ENCODE measurements around the gene SH3BGRL. TPM values are rescaled to one million over a fixed set of nuclear protein-coding genes. Genes with fewer than 3 reads are reported as not detected.

The SH3BGRL gene
- total and polyA plus RNA-seq, 10 of the 15 experiments (the other 5 are each of a cell fraction or from before 2014, with no cell fraction given), result 75.6 to 178 (median 122) TPM

DNA sequence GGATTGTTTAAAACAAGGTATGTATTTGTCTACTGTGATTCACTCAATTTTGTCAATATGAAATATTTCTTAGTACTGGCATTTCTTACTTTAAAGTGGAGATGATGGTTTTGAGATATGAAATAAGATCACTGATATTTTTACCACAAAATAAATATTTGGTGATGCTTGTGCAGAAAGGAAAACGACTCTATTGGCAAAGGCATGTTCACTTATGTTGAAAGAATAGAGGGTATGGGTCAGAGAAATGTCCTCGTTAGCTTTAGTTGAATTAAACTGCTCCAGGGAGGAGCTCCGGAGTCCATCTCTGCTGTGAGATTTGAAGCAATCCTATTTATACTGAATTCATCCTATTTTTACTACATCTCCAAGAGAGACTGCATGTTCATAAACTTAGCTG lies 84.2 kb downstream of the SH3BGRL start:
- H3K4me2 ChIP-seq (ENCODE audit: control insufficient read depth, insufficient read depth), result no peak overlapping the region
- in situ Hi-C loops (cut with MboI) (no loop called here), intact Hi-C loops (cut with micrococcal nuclease; ENCODE audit: unreplicated experiment) (no loop called here)
- ATAC-seq (no peak), DNase-seq (ENCODE audit: low read depth, low spot score) (no peak), FAIRE-seq (no peak)
- H3K9ac ChIP-seq (ENCODE audit: control insufficient read depth, insufficient read depth, low read length), result no peak overlapping the region
- ChIA-PET SMC1A (ENCODE audit: uncharacterized antibody, unreplicated experiment) (no interaction called here), POLR2A (no interaction called here), CTCF (interaction anchor here (1.0 kb wide), 1 partner anchor 90 kb away, joined by 3 read pairs; no protein-coding TSS in a partner anchor), RAD21 (ENCODE audit: unreplicated experiment) (no interaction called here)
- H3K9me3 ChIP-seq (replicated peaks; ENCODE audit: control insufficient read depth, insufficient read depth, low read length), result peaks cover 2% of the 10 kb centered on the region; the same call in 1 of the 3 replicates
- H3K79me2 ChIP-seq (ENCODE audit: control insufficient read depth, insufficient read depth, low read length), result no peaks in the 10 kb centered on the region
- H4K20me1 ChIP-seq (ENCODE audit: control insufficient read depth, insufficient read depth), result no peaks in the 10 kb centered on the region
- TF ChIP-seq ETV6 (conservative IDR thresholded peaks at IDR 0.05 in 1 of 2, IDR thresholded peaks at IDR 0.05 in 1 of 2; ENCODE audit: borderline replicate concordance in 1 of 2, low read depth in 1 of 2), result no peak
- TF ChIP-seq POLR2AphosphoS2 (IDR thresholded peaks at IDR 0.05; ENCODE audit: low read depth, low read length), result no peak
- no peaks in the 10 kb centered on the region for H3K4me1 ChIP-seq (ENCODE audit: control insufficient read depth, insufficient read depth, low read length)
- no TSS peak for BruUV-seq (replicated peaks)
- H3K4me3 ChIP-seq, result no peak overlapping the region
- no peak overlapping the region for H2AFZ ChIP-seq (ENCODE audit: control insufficient read depth, low read depth, low read length)
- H3K27me3 ChIP-seq (replicated peaks in 1 of 2; ENCODE audit: control insufficient read depth in 2 of 2, insufficient read depth in 2 of 2, low read length in 1 of 2), result no peaks in the 10 kb centered on the region
- no peaks in the 10 kb centered on the region for H3K36me3 ChIP-seq (ENCODE audit: control insufficient read depth in 2 of 2, insufficient read depth in 2 of 2, low read length in 1 of 2)
- 55% methylated on average over 3 of the region's 3 CpGs for WGBS (ENCODE audit: insufficient coverage, insufficient replicate concordance, low lambda C conversion rate, missing lambda C conversion rate)
- no peak overlapping the region for H3K27ac ChIP-seq (ENCODE audit: control insufficient read depth, insufficient read depth)

DNA sequence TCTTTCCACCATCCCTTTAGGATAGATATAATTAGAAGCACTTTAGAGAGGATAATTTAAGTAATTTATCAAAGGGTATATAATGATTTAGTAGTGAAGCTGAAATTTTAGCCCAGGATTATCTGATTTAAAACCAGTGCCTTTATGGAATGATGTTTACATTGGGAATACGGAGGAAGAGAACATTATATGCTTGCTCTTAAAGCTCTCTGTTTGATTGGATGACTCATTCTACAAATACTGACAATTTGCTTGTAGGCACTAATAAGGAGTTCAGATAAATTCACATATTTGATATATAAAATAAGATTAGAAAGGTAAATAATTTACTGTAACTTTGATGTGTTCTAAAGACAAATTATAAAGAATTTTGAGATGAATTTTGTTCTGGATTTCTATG lies 84.7 kb downstream of the SH3BGRL start:
- DNase-seq (ENCODE audit: low read depth, low spot score), result no peak
- Histone ChIP-seq H3K36me3 (ENCODE audit: control insufficient read depth in 2 of 2, insufficient read depth in 2 of 2, low read length in 1 of 2) (no peaks in the 10 kb centered on the region), H3K4me3 (no peak overlapping the region), H3K4me1 (ENCODE audit: control insufficient read depth, insufficient read depth, low read length) (no peaks in the 10 kb centered on the region), H3K79me2 (ENCODE audit: control insufficient read depth, insufficient read depth, low read length) (no peaks in the 10 kb centered on the region), H3K9ac (ENCODE audit: control insufficient read depth, insufficient read depth, low read length) (no peak overlapping the region), H3K27me3 (replicated peaks in 1 of 2; ENCODE audit: control insufficient read depth in 2 of 2, insufficient read depth in 2 of 2, low read length in 1 of 2) (no peaks in the 10 kb centered on the region), H2AFZ (ENCODE audit: control insufficient read depth, low read depth, low read length) (no peak overlapping the region), H3K4me2 (ENCODE audit: control insufficient read depth, insufficient read depth) (no peak overlapping the region), H3K27ac (ENCODE audit: control insufficient read depth, insufficient read depth) (no peak overlapping the region), H4K20me1 (ENCODE audit: control insufficient read depth, insufficient read depth) (no peaks in the 10 kb centered on the region), H3K9me3 (replicated peaks; ENCODE audit: control insufficient read depth, insufficient read depth, low read length) (peaks cover 4% of the 10 kb centered on the region; the same call in 2 of the 3 replicates)
- SMC1A ChIA-PET (ENCODE audit: uncharacterized antibody, unreplicated experiment), result no interaction called here
- FAIRE-seq, result no peak
- in situ Hi-C loops (cut with MboI) (no loop called here), intact Hi-C loops (cut with micrococcal nuclease; ENCODE audit: unreplicated experiment) (no loop called here)
- RAD21 ChIA-PET (ENCODE audit: unreplicated experiment), result no interaction called here
- 70% methylated on average over 1 of the region's 1 CpG for WGBS (ENCODE audit: insufficient coverage, insufficient replicate concordance, low lambda C conversion rate, missing lambda C conversion rate)
- CTCF ChIA-PET, result interaction anchor here (0.5 kb wide), 1 partner anchor 444 kb away, joined by 3 read pairs; no protein-coding TSS in a partner anchor
- POLR2A ChIA-PET, result no interaction called here
- TF ChIP-seq BCL3 (IDR thresholded peaks at IDR 0.05; ENCODE audit: borderline replicate concordance, insufficient read depth, low read depth, low read length, poor library complexity, severe bottlenecking) (no peak), PBX3 (IDR thresholded peaks at IDR 0.05; ENCODE audit: insufficient replicate concordance, low read depth, low read length) (no peak), ATF3 (IDR thresholded peaks at IDR 0.05; ENCODE audit: borderline replicate concordance, extremely low read depth, low read depth, low read length) (no peak), NR2F1 (conservative IDR thresholded peaks at IDR 0.05) (no peak), PAX5 (IDR thresholded peaks at IDR 0.05; ENCODE audit: borderline replicate concordance, low read depth, low read length) (no peak), SREBF1 (IDR thresholded peaks at IDR 0.05; ENCODE audit: low read length) (no peak)
- BruUV-seq (replicated peaks), result no TSS peak
- ATAC-seq, result no peak
